Measurements from ENCODE around the gene SLC24A1. TPM values are rescaled to one million over a fixed set of nuclear protein-coding genes. Genes with fewer than 3 reads are reported as not detected.

The SLC24A1 gene
- total RNA-seq, 1 experiment from 2014 or later, result 3.0 TPM

- Histone ChIP-seq H3K9me3 (ENCODE audit: low read length) (no peaks in the 10 kb centered on the region), H3K9ac (ENCODE audit: low read length) (no peak overlapping the region), H3K27ac (ENCODE audit: low read length) (no peak overlapping the region), H3K79me2 (ENCODE audit: low read length) (no peaks in the 10 kb centered on the region), H3K36me3 (ENCODE audit: low read depth, low read length) (no peaks in the 10 kb centered on the region), H4K20me1 (ENCODE audit: low read length) (no peaks in the 10 kb centered on the region), H3K27me3 (ENCODE audit: low read length) (no peaks in the 10 kb centered on the region), H3K9me2 (replicated peaks; ENCODE audit: low read length) (no peaks in the 10 kb centered on the region), H2AFZ (ENCODE audit: low read length) (no peak overlapping the region), H3F3A (ENCODE audit: low read length, unreplicated experiment) (no peaks in the 10 kb centered on the region), H3K4me3 (ENCODE audit: low read length) (no peak overlapping the region), H3K4me1 (ENCODE audit: insufficient read depth, low read length) (no peaks in the 10 kb centered on the region), H3K4me2 (ENCODE audit: low read length) (no peak overlapping the region)
- no peak for TF ChIP-seq EZH2 (IDR thresholded peaks at IDR 0.05; ENCODE audit: low read length, unreplicated experiment)
- TF ChIP-seq EZH2phosphoT487 (IDR thresholded peaks at IDR 0.05; ENCODE audit: borderline replicate concordance, low read length), result no peak
- TF ChIP-seq CTCF (conservative IDR thresholded peaks at IDR 0.05; ENCODE audit: low read depth, low read length), result no peak
- ChIA-PET POLR2A (ENCODE audit: unreplicated experiment) (no interaction called here), CTCF (no interaction called here)
- BruUV-seq (replicated peaks), result no TSS peak
- ATAC-seq, result no peak
- no peak for DNase-seq
- intact Hi-C loops (cut with micrococcal nuclease), result no loop called here
These were observed 66.7 kb downstream of the SLC24A1 start for GRCh38 chr15:65688462-65688861.

- Histone ChIP-seq H3K27ac (ENCODE audit: low read length) (no peak overlapping the region), H3K79me2 (ENCODE audit: low read length) (no peaks in the 10 kb centered on the region), H3K36me3 (ENCODE audit: low read depth, low read length) (no peaks in the 10 kb centered on the region), H3K9ac (ENCODE audit: low read length) (no peak overlapping the region), H3F3A (ENCODE audit: low read length, unreplicated experiment) (no peaks in the 10 kb centered on the region), H4K20me1 (ENCODE audit: low read length) (no peaks in the 10 kb centered on the region), H3K9me2 (replicated peaks; ENCODE audit: low read length) (no peaks in the 10 kb centered on the region), H3K27me3 (ENCODE audit: low read length) (no peaks in the 10 kb centered on the region), H3K9me3 (ENCODE audit: low read length) (no peaks in the 10 kb centered on the region), H3K4me1 (ENCODE audit: insufficient read depth, low read length) (no peaks in the 10 kb centered on the region), H3K4me2 (ENCODE audit: low read length) (no peak overlapping the region), H3K4me3 (ENCODE audit: low read length) (no peak overlapping the region), H2AFZ (ENCODE audit: low read length) (no peak overlapping the region)
- no peak for ATAC-seq
- no TSS peak for BruUV-seq (replicated peaks)
- TF ChIP-seq EZH2 (IDR thresholded peaks at IDR 0.05; ENCODE audit: low read length, unreplicated experiment) (no peak), EZH2phosphoT487 (IDR thresholded peaks at IDR 0.05; ENCODE audit: borderline replicate concordance, low read length) (no peak), CTCF (conservative IDR thresholded peaks at IDR 0.05; ENCODE audit: low read depth, low read length) (no peak)
- ChIA-PET CTCF (no interaction called here), POLR2A (ENCODE audit: unreplicated experiment) (no interaction called here)
- DNase-seq, result no peak
- intact Hi-C loops (cut with micrococcal nuclease), result no loop called here
These were observed 68.4 kb downstream of the SLC24A1 start for GRCh38 chr15:65690173-65690572.

GRCh38 chr15:65690778-65691177 lies 69.0 kb downstream of the SLC24A1 start:
- Histone ChIP-seq H3K79me2 (ENCODE audit: low read length) (no peaks in the 10 kb centered on the region), H3K4me1 (ENCODE audit: insufficient read depth, low read length) (no peaks in the 10 kb centered on the region), H4K20me1 (ENCODE audit: low read length) (no peaks in the 10 kb centered on the region), H3K9ac (ENCODE audit: low read length) (no peak overlapping the region), H3K27me3 (ENCODE audit: low read length) (no peaks in the 10 kb centered on the region), H3F3A (ENCODE audit: low read length, unreplicated experiment) (no peaks in the 10 kb centered on the region), H3K27ac (ENCODE audit: low read length) (no peak overlapping the region), H3K9me3 (ENCODE audit: low read length) (no peaks in the 10 kb centered on the region), H3K9me2 (replicated peaks; ENCODE audit: low read length) (no peaks in the 10 kb centered on the region), H3K4me3 (ENCODE audit: low read length) (no peak overlapping the region), H2AFZ (ENCODE audit: low read length) (no peak overlapping the region), H3K36me3 (ENCODE audit: low read depth, low read length) (no peaks in the 10 kb centered on the region), H3K4me2 (ENCODE audit: low read length) (no peak overlapping the region)
- CTCF ChIA-PET, result no interaction called here
- ATAC-seq, result no peak
- intact Hi-C loops (cut with micrococcal nuclease), result no loop called here
- TF ChIP-seq EZH2phosphoT487 (IDR thresholded peaks at IDR 0.05; ENCODE audit: borderline replicate concordance, low read length) (no peak), EZH2 (IDR thresholded peaks at IDR 0.05; ENCODE audit: low read length, unreplicated experiment) (no peak), CTCF (conservative IDR thresholded peaks at IDR 0.05; ENCODE audit: low read depth, low read length) (no peak)
- no TSS peak for BruUV-seq (replicated peaks)
- no peak for DNase-seq
- POLR2A ChIA-PET (ENCODE audit: unreplicated experiment), result no interaction called here

Data from PC-3 (cell line).